HuH-7.5 (cell line): ENCODE results near the gene PSMA7.

Source experiments
- DNase-seq: peaks from one replicate; pipeline ENCODE4 v3.0.0; 2011; ENCODE audit warnings: low spot score

The PSMA7 gene

DNA sequence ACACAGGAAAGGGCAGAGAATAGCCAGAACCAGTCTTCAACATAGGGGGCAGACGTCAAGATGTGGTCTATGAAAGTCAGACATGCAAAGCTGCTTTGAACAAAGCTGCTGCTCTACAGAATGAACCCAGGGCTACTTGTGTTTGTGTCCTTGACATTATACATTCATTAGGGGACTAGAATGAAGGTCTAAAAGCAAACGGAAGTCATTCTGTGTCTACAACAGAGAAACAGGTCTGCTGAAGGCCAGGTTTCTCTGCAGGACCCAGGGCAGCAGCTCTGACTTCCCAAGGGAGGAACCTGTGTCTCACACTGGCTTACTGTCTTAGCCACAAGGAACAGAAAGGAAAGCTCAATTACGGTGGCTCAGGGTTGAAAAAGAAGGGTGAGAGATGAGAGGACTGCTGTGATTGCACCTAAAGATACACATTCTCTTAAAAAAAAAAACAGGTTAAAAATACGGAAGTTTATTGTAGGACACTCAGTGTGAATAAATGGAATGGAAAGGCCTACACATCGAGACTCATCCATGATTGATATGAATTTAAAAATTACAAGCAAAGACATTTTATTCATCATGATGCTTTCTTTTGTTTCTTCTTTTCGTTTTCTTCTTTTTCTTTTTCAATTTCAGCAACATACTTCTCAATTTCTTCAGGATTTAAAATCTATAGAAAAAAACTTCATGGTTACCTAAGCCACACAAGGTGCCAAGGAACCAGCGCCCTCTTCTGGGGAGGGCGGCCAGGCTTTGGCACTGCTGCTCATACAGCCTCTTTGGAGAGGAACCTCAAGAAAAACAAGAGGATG, 6.7 kb downstream of the PSMA7 start:
- DNase-seq, result peak; percentile 76

- no peak for DNase-seq
Observed at GRCh38 chr20:62135573-62136266, 7.5 kb downstream of the PSMA7 start.

DNA sequence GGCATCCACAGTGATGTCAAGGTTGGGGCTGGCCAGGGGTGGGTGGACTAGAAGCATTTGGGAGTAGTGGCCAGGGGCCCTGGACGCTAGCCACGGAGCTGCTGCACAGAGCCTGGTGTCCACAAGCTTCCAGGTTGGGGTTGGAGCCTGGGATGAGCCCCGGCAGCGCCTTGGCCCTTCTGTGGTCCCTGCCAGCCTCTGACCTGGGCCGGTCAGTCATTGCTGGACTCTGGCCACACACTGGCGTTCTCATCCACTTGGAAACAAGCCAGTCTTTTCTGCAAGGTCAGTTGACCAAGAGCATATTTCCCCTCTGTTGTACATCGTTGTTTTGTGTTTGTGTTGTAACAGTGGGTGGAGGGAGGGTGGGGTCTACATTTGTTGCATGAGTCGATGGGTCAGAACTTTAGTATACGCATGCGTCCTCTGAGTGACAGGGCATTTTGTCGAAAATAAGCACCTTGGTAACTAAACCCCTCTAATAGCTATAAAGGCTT, 8.4 kb downstream of the PSMA7 start:
- no peak for DNase-seq

GRCh38 chr20:62133864-62134263, 9.3 kb downstream of the PSMA7 start:
- no peak for DNase-seq

GRCh38 chr20:62133051-62133845, 9.9 kb downstream of the PSMA7 start:
- no peak for DNase-seq

GRCh38 chr20:62132421-62132820, 10.8 kb downstream of the PSMA7 start:
- DNase-seq, result no peak

- DNase-seq, result no peak
Observed at GRCh38 chr20:62131560-62132320, 11.5 kb downstream of the PSMA7 start.

DNA sequence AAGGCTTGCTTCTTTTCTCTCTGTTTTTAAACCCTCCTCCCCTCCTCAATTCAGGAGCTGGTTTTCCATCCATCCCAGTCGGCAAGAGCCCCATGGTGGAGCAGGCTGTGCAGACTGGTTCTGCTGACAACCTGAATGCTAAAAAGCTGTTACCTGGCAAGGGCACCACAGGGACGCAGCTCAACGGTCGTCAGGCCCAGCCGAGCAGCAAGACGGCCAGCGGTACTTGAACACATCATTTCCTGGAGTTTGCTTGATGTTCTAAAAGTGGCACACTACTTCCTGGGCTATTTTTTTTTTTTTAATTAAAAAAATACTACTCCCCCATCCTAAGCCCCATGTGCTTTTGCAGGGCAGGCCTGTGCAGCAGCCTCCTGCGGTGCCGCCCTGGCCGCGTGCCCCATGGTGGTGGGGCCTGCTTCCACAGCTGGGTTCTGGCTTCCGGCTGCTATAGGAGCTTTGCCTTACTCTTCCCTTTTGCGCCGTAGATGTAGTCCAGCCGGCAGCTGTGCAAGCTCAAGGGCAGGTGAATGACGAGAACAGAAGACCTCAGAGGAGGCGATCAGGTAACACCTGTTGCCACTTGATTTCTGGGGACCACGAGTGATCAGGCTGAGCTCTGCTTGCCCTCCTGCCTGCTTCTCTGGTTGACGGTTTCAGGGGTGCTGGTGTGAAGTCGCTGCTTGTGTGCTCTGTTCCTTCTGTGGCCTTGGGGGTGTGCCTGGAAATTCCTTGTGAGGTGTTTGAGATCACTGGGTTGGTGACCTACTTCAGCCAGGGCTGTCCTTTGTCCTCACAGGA, 13.3 kb downstream of the PSMA7 start:
- no peak for DNase-seq

DNA sequence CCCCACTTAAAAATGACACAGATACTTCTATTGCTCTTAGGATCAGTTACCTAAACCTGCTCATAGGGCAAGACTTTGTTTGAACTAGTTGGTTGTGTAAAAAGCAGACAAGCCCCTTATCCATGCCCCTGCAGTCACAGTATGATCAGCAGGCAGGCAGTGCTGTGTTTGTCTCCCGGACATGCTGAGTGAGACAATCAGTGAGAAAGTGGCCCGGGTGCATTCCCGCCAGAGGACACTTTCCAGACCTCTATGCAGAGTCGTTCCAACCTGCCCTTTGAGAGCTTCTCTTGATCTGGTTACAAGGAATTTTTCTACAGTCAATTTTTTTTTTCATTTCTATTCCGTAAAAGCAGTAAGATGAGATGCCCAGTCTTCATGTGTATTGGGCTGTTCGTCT, 14.7 kb downstream of the PSMA7 start:
- no peak for DNase-seq

DNA sequence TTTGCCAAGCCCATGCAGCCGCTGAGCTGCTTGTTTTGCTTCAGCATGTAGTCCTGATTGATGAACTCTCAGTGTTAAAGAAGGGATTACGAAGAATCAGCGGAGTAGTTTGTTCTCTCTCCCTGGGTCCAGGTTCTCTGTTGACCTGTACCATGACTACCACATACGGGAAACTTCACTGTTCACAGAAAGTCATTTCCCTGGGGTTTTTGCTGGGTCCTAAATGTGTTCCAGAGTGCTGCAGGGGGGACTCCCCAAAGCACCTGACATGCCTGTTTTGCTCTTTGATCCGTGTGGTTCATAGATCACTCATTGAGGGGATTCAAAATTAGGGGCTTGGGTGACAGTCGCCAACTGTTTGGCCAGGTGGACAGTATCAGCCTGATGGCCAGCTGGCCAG, 15.4 kb downstream of the PSMA7 start:
- no peak for DNase-seq

GRCh38 chr20:62126141-62126540, 17.1 kb downstream of the PSMA7 start:
- no peak for DNase-seq

GRCh38 chr20:62123450-62124118, 19.6 kb downstream of the PSMA7 start:
- no peak for DNase-seq

DNA sequence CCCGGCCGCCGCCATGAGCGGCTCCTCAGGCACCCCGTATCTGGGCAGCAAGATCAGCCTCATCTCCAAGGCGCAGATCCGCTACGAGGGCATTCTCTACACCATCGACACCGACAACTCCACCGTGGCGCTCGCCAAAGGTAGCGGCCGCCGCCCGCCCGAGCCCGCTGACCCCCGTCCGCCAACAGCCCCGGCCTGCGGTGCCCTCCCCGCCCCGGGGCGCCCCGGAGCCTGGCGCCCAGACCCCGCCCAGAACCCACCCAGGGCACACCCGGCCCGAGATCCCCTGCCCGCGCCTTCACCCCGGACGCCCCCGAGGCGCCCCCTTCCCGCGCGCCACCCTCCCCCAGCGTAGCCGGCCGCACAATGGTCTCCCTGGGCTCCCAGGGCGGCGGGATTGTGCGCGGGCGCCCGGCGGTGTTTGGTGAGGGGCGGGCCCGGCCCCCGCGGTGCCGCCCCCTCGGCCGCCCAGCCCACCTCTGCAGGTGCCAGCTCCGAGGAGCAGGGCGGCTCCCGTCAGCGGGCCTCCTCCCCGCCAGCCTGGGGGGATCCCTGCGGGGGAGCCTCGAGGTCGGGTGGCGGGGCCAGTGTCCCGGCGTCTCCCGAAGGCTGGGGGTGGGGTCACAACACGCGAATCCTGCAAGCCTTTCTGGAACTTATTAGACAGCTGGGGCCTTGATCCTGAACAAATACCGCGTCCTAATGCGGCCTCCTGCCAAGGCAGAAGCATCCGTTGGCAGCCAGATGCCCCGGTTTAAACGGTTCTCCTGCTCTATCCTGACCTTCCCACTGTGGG, 20.3 kb downstream of the PSMA7 start:
- peak; percentile 80 for DNase-seq

DNA sequence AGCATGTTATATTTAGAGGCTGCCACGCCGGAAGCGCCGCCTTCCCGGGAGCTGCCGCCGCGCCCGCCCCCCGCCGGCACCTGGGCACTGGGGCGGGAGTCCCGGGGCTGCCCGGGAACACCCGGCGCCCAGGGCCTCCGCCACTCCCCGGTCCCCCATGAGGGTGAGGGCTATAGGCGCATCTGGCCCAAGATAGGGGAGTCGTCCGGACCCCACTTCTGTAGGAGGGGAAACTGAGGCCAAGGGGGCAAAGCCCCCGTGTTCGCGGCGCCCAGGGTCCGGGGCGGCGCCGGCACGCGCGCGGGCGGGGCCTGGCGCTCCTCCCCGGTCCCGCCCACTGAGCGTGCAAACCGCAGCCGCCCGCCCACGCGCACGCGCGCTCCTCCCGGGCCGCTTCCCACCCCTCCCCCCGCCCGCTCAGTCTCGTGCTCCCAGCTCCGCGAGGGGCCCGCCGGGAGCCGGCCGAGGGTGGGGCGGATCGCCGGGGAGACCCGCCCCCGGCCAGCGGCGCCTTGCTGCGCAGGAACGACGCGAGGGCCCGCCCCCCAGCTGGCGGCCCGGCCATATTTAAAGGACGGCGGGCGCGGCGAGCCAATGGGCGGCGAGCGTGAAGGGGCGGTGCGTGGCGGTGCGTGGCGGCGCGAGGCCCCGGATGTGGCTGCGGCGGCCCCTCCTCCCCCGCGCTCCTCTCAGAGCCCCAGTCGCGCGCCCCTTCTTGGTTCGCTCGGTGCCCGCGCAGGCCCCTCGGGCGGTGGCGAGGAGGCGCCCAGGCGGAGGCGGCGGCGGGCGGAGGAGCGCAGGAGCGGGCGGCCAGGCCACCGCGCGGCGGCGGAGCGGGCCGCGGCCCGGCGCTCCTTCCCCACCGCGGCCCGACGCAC, 21.2 kb downstream of the PSMA7 start, which contains the start of gene LSM14B:
LSM14B (plus strand) TSS at position 700 of the 878 bp plus-strand sequence. CDS start 192 bp downstream, outside the sequence.
- DNase-seq, result peak; percentile 98

- no peak for DNase-seq
Observed at GRCh38 chr20:62120990-62121775, 22.0 kb downstream of the PSMA7 start.

DNA sequence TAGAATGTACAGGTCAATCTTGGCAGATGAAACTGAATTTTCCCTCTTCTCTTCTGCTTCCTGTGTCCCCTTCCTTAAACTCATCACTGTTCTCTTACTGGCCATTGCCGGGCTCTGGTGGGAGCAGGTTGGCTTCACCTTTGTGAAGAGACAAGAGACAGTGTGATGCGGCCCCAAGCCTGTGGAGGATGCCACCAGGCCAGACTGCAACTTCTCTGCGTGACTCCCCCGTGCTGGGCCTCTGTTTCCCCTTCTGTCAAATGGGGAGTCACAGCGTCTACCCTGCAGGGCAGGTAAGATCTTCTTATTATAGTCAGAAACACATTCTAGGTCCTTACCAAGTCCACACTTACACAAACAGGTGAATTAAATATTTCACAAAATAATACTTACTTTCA, 22.8 kb downstream of the PSMA7 start:
- no peak for DNase-seq

DNA sequence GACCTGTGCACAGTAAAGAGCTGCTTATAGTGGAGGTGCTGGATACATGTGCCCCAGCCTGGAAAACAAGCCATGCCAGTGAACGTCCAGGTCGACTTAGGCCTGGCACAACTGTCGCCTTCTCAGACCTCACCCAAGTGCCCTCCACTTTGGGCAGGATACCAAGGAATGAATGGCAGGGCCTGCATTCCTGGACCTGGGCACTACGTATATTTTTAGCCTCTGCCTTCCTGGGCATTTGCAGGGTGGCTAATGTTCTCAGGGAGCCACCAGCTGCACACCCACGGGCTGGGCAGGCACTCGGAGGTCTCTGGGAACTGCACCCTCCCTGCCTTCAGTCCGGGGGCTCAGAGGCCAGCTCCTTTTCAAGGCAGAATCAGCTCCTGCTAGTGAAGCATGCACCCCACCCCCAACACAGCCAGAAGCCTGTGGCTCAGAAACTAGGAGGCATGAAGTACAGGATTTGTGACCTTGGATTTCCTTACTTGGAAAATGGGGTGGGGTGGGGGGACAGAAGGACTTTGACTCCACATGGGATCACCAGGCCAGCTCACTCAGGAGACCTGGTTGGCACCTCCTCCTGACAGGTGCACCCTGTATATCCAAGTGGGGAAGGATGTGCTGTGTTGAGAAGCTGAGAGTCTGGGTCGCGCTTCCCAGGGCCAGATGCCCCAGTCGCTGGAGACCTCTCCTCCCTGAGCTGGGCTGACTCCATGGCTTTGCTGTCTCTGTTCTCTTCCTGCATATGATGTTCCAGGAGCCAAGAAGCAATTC, 23.4 kb downstream of the PSMA7 start:
- DNase-seq, result no peak
